Effector memory CD4-positive, alpha-beta T cell (primary cell): Measurements from ENCODE around the gene SLF2.
A peak's percentile ranks its signal among the peaks of the same experiment; 100 is the strongest.

Source experiments
- DNase-seq, 3 donors: peaks; one replicate each; pipeline ENCODE4 v3.0.0-alpha.2; 2020
- H3K27ac ChIP-seq: 2 replicates; pipeline ENCODE4 v1.7.0; 2013; ENCODE audit warnings: mild to moderate bottlenecking, low read length, moderate library complexity; ENCODE audit not compliant: insufficient read depth, poor library complexity, severe bottlenecking
- H3K27me3 ChIP-seq: replicated peaks from 2 replicates; pipeline ENCODE4 v1.7.0; 2013; ENCODE audit warnings: mild to moderate bottlenecking, low read length; ENCODE audit not compliant: insufficient read depth, control insufficient read depth, poor library complexity, severe bottlenecking
- H3K36me3 ChIP-seq: 2 replicates; pipeline ENCODE4 v1.7.0; 2013; ENCODE audit warnings: mild to moderate bottlenecking, low read length, moderate library complexity; ENCODE audit not compliant: control insufficient read depth, insufficient read depth
- H3K4me1 ChIP-seq: 2 replicates; pipeline ENCODE4 v1.7.0; 2013; ENCODE audit warnings: low read length, mild to moderate bottlenecking; ENCODE audit not compliant: control insufficient read depth, insufficient read depth, poor library complexity, severe bottlenecking
- H3K4me3 ChIP-seq: 2 replicates; pipeline ENCODE4 v1.7.0; 2013; ENCODE audit warnings: low read length, low read depth, mild to moderate bottlenecking; ENCODE audit not compliant: insufficient read depth, poor library complexity, severe bottlenecking
- H3K9me3 ChIP-seq: 2 replicates; pipeline ENCODE4 v1.7.0; 2013; ENCODE audit warnings: mild to moderate bottlenecking, low read length, moderate library complexity; ENCODE audit not compliant: control insufficient read depth

Gene SLF2

DNA sequence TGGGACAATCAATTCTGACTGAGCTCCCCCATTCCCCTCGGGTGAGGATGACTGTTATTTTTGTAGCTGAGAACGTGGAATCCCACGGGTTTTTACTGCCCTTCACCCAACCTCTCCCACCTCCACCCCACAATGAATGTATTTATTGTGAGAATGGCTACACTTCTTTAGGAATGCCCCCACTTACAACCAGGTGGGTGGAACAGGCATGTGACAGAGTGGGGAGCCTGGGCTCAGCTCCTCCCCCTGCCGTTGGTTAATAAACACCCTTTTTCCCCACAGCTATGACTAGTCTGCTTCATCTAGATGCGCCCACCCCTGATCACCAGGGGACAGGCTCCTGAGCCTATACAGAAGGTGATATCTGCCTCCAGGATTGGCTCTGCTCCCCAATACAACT, 72.6 kb downstream of the SLF2 start:
- Histone ChIP-seq H3K9me3 (no peaks in the 10 kb centered on the region), H3K4me1 (peaks cover 17% of the 10 kb centered on the region), H3K27me3 (no peaks in the 10 kb centered on the region), H3K27ac (no peak overlapping the region), H3K36me3 (peaks cover 24% of the 10 kb centered on the region), H3K4me3 (no peak overlapping the region)
- DNase-seq: no peak

- Histone ChIP-seq H3K27ac (no peak overlapping the region), H3K27me3 (no peaks in the 10 kb centered on the region), H3K36me3 (peaks cover 22% of the 10 kb centered on the region), H3K4me1 (peaks cover 17% of the 10 kb centered on the region), H3K4me3 (peak overlapping the region; percentile 94), H3K9me3 (no peaks in the 10 kb centered on the region)
- DNase-seq: no peak
Observed at GRCh38 chr10:100986623-100986951, 73.8 kb downstream of the SLF2 start.

DNA sequence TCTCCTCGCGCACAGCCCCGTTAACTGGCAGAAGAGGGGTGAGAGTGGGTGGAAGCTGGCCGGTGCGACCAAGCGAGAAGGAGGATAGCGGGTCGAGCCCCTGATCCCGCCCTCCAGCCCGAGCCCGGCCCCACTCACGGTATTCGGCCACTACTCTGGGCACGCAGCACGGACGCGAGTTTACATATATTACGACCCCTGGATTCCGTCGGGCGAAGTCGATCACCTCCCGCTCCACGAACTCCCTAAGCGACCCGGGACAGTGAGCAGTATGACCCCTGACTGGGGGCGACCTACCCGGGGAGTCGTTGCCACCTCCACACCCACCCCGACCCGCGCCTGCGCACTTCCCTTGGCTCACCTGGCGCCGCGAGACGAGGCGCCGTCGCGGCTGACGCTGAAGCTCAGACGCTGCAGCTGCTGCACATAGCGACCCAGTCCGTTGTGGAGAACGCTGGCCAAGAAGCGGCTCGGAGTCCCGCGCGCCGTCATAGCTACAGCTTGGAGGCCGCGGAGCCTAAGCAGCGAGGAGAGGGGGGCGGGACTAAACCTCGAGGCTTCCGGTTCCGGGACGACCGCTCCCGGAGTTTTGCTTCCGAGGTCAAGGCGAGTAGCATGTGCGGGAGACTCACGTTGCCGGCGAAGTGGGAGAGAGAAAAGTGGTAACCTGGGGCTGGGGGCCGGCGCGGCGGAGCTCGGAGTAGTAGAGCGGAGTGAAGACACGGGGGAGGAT, 74.4 kb downstream of the SLF2 start, which contains the start of the genes MRPL43 and TWNK:
Gene MRPL43, minus strand, starts transcription at position 546 of the 733 bp plus-strand sequence. Its CDS starts 54 bp downstream, at position 492.
Gene TWNK, plus strand, starts transcription at position 592 of the 733 bp plus-strand sequence. CDS start 668 bp downstream, outside the sequence.
- Histone ChIP-seq H3K27me3 (no peaks in the 10 kb centered on the region), H3K27ac (peak within 1 kb of the TSS; percentile 70), H3K4me1 (peaks cover 17% of the 10 kb centered on the region), H3K36me3 (peaks cover 21% of the 10 kb centered on the region), H3K9me3 (no peaks in the 10 kb centered on the region), H3K4me3 (peak within 1 kb of the TSS; percentile 94)
- DNase-seq: peak; percentile 57 to 78 (median 75)

- peaks cover 19% of the 10 kb centered on the region for H3K36me3 ChIP-seq
- peak overlapping the region; percentile 94 for H3K4me3 ChIP-seq
- no peaks in the 10 kb centered on the region for H3K27me3 ChIP-seq
- no peaks in the 10 kb centered on the region for H3K9me3 ChIP-seq
- peaks cover 17% of the 10 kb centered on the region for H3K4me1 ChIP-seq
- peak overlapping the region; percentile 70 for H3K27ac ChIP-seq
- no peak for DNase-seq
Observed at GRCh38 chr10:100987685-100988049, 74.9 kb downstream of the SLF2 start.

GRCh38 chr10:100988166-100988565, 75.4 kb downstream of the SLF2 start:
- Histone ChIP-seq H3K4me1 (peaks cover 17% of the 10 kb centered on the region), H3K4me3 (peak overlapping the region; percentile 94), H3K9me3 (no peaks in the 10 kb centered on the region), H3K36me3 (peaks cover 18% of the 10 kb centered on the region), H3K27ac (no peak overlapping the region), H3K27me3 (no peaks in the 10 kb centered on the region)
- DNase-seq: no peak

GRCh38 chr10:100989088-100989487, 76.3 kb downstream of the SLF2 start:
- DNase-seq: no peak
- Histone ChIP-seq H3K9me3 (no peaks in the 10 kb centered on the region), H3K27me3 (no peaks in the 10 kb centered on the region), H3K36me3 (peaks cover 21% of the 10 kb centered on the region), H3K4me3 (no peak overlapping the region), H3K4me1 (peaks cover 17% of the 10 kb centered on the region), H3K27ac (no peak overlapping the region)

DNA sequence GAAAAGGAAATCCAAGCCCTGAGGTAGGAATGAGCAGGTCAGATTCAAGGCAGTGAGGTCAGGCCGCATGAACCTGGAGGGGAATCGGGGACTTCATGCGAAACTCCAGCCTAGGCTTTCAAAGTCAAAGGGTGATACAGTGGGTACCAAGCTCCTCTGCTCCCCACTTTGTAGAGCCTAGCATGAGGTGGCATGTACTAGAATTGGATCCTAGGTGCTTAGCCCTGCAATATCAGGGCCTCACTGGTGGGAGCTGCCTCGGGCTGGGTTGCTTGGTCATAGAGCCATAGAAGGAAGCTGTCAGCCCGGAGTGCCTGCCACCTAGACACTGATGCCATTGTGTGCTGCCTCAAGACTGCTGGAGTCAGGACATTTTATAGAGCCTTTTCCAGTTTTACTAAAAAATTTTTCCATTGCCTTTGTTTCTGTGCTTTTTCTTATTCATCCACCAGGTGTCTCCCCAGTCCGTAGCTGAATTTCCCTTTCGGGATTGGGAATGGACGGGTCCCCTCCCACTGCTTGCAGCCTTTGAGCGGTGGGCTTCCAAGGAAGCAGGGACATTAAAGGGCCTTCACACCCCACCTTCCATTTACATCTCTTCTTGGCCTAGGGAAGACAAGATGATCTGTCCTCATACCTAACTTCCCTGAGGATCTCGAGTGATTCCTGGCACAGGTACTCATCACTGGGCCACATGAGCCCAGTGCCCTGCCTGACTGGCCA, 81.4 kb downstream of the SLF2 start:
- DNase-seq: no peak
- H3K36me3 ChIP-seq: peaks cover 21% of the 10 kb centered on the region

GRCh38 chr10:100995181-100995580, 82.4 kb downstream of the SLF2 start:
- DNase-seq: no peak

More for the DNA sequence above, 81.4 kb downstream of the SLF2 start:
- no peak overlapping the region for H3K4me3 ChIP-seq
- H3K9me3 ChIP-seq: no peaks in the 10 kb centered on the region
- H3K4me1 ChIP-seq: peaks cover 24% of the 10 kb centered on the region
- H3K27me3 ChIP-seq: no peaks in the 10 kb centered on the region
- H3K27ac ChIP-seq: no peak overlapping the region

DNA sequence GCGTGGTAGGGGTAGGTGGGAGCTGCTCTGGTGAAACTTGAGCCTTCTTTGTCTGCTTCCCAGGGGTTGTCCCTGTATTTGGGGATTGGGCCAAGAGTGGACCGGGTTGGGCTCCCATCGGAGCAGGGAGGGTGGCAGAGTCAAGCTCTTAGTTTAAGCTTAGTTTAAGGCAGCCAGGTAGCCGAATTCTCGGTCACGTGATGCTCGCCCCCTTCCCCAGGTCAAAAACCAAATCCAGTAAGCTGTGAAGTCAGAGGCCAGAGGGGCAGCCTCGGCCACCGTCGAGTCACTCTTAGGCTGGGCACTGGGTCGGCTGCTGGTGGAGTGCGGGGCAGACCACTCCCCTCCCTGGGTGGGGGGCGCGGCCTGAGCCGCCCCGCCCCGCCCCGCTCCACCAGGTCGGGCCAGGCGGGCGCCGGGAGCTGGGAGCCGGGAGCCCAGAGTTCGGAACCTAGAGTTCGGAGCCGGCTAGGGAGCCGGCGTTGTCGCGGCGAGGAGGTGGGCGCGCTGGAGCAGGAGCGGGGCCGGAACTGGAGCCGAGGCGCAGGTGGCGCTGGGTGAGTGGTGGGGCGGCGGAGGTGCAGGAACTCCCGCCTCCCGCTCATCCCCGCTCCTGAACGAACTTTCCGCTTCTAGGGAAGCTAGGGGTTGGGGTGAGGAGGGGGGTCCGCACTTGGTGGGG, 84.1 kb downstream of the SLF2 start:
- peaks cover 28% of the 10 kb centered on the region for H3K4me1 ChIP-seq
- H3K27ac ChIP-seq: peak overlapping the region; percentile 84
- H3K9me3 ChIP-seq: no peaks in the 10 kb centered on the region
- peaks cover 8% of the 10 kb centered on the region for H3K36me3 ChIP-seq
- peak in 2 of 3 donors; percentile 24 to 28 for DNase-seq
- peak overlapping the region; percentile 93 for H3K4me3 ChIP-seq
- no peaks in the 10 kb centered on the region for H3K27me3 ChIP-seq

More at GRCh38 chr10:100995181-100995580, 82.4 kb downstream of the SLF2 start:
- Histone ChIP-seq H3K4me3 (no peak overlapping the region), H3K27ac (no peak overlapping the region), H3K27me3 (no peaks in the 10 kb centered on the region), H3K9me3 (no peaks in the 10 kb centered on the region), H3K4me1 (peaks cover 28% of the 10 kb centered on the region), H3K36me3 (peaks cover 20% of the 10 kb centered on the region)
